Loucy (cell line): ENCODE measurements around the gene FBP2.

ENCODE experiments used
- H2AFZ ChIP-seq: fragments of 200-600 bp; sonication (generic); 2 replicates; pipeline ENCODE4 v1.6.0; 2016; ENCODE audit warnings: antibody characterized with exemption, mild to moderate bottlenecking, low read length, moderate library complexity
- H3F3A ChIP-seq: fragments of 200-600 bp; 2 replicates; pipeline ENCODE4 v1.6.0; 2016; ENCODE audit warnings: antibody characterized with exemption, low read depth, mild to moderate bottlenecking
- H3K27me3 ChIP-seq: fragments of 200-600 bp; sonication (generic); 2 replicates; pipeline ENCODE4 v1.6.1; 2014; ENCODE audit warnings: low read length, mild to moderate bottlenecking; ENCODE audit not compliant: insufficient read depth, poor library complexity, severe bottlenecking
- H3K36me3 ChIP-seq: fragments of 200-600 bp; sonication (generic); 2 replicates; pipeline ENCODE4 v1.6.1; 2016; ENCODE audit warnings: low read length; ENCODE audit not compliant: insufficient read depth
- H3K4me1 ChIP-seq: fragments of 200-600 bp; sonication (generic); 2 replicates; pipeline ENCODE4 v1.5.1; 2014; ENCODE audit warnings: low read length, mild to moderate bottlenecking; ENCODE audit not compliant: insufficient read depth, poor library complexity, severe bottlenecking
- H3K4me2 ChIP-seq: fragments of 200-600 bp; sonication (generic); 2 replicates; pipeline ENCODE4 v1.6.0; 2014; ENCODE audit warnings: antibody characterized with exemption, low read length, low read depth, mild to moderate bottlenecking; ENCODE audit not compliant: poor library complexity, severe bottlenecking
- H3K4me3 ChIP-seq: fragments of 200-600 bp; sonication (generic); 2 replicates; pipeline ENCODE4 v1.5.1; 2014; ENCODE audit warnings: low read length, mild to moderate bottlenecking, mixed read lengths; ENCODE audit not compliant: poor library complexity, severe bottlenecking
- H3K79me2 ChIP-seq: fragments of 200-600 bp; sonication (generic); 2 replicates; pipeline ENCODE4 v1.6.1; 2014; ENCODE audit warnings: low read length; ENCODE audit not compliant: insufficient read depth
- H3K9ac ChIP-seq: fragments of 200-600 bp; sonication (generic); 2 replicates; pipeline ENCODE4 v1.6.0; 2014; ENCODE audit warnings: mild to moderate bottlenecking, low read depth, low read length, moderate library complexity; ENCODE audit not compliant: poor library complexity, severe bottlenecking
- H3K9me2 ChIP-seq: fragments of 200-600 bp; sonication (generic); replicated peaks from 2 replicates; pipeline ENCODE4 v1.6.1; 2016; ENCODE audit warnings: low read depth, low read length, mixed read lengths
- H3K9me3 ChIP-seq: fragments of 200-600 bp; sonication (generic); 2 replicates; pipeline ENCODE4 v1.6.1; 2014; ENCODE audit warnings: mild to moderate bottlenecking, antibody characterized with exemption, low read length, low read depth; ENCODE audit not compliant: insufficient read depth
- H4K20me1 ChIP-seq: fragments of 200-600 bp; sonication (generic); 2 replicates; pipeline ENCODE4 v1.6.0; 2014; ENCODE audit warnings: antibody characterized with exemption, low read length, mild to moderate bottlenecking; ENCODE audit not compliant: insufficient read depth, poor library complexity, severe bottlenecking
- EZH2phosphoT487 ChIP-seq: fragments of 200-600 bp; IDR thresholded peaks from 2 replicates; pipeline ENCODE4 v1.6.1; 2018; ENCODE audit warnings: antibody characterized with exemption, mild to moderate bottlenecking, moderate library complexity, borderline replicate concordance
- TF ChIP-seq, protein P1 (sequence below): fragments of 200-600 bp; sonication (generic); conservative IDR thresholded peaks from 2 replicates; pipeline ENCODE4 v1.5.1; 2014; ENCODE audit warnings: mild to moderate bottlenecking, antibody characterized with exemption, low read length

Gene FBP2

DNA sequence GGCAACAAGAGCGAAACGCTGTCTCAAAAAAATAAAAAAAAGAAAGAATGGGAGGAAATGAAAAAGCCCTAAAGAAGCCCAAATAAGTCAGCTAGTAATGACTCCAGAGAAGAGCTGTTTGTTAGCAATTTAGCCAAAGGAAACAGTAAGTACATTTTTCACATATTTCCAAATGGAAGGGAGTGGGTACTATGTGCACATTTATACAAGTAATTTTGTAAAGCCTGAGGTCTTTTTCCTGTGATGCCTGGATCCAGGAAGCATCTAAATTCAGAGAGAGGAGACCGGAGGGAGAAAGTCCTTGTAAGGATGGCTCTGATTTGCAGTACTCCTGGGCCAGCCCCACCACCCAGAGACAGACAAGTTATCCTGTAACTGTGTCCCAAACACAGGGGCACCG lies 31.0 kb upstream of the FBP2 start:
- no peak overlapping the region for H3K9ac ChIP-seq
- H4K20me1 ChIP-seq, result no peaks in the 10 kb centered on the region
- H3K79me2 ChIP-seq, result no peaks in the 10 kb centered on the region
- TF ChIP-seq, protein P1, sequence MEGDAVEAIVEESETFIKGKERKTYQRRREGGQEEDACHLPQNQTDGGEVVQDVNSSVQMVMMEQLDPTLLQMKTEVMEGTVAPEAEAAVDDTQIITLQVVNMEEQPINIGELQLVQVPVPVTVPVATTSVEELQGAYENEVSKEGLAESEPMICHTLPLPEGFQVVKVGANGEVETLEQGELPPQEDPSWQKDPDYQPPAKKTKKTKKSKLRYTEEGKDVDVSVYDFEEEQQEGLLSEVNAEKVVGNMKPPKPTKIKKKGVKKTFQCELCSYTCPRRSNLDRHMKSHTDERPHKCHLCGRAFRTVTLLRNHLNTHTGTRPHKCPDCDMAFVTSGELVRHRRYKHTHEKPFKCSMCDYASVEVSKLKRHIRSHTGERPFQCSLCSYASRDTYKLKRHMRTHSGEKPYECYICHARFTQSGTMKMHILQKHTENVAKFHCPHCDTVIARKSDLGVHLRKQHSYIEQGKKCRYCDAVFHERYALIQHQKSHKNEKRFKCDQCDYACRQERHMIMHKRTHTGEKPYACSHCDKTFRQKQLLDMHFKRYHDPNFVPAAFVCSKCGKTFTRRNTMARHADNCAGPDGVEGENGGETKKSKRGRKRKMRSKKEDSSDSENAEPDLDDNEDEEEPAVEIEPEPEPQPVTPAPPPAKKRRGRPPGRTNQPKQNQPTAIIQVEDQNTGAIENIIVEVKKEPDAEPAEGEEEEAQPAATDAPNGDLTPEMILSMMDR, result no peak
- TF ChIP-seq EZH2phosphoT487, result no peak
- H3K4me2 ChIP-seq, result no peak overlapping the region
- H3K9me2 ChIP-seq, result no peaks in the 10 kb centered on the region
- no peaks in the 10 kb centered on the region for H3K36me3 ChIP-seq
- no peak overlapping the region for H3K4me3 ChIP-seq
- peaks cover 3% of the 10 kb centered on the region for H3K4me1 ChIP-seq
- H3K27me3 ChIP-seq, result no peaks in the 10 kb centered on the region
- H3F3A ChIP-seq, result no peaks in the 10 kb centered on the region
- H3K9me3 ChIP-seq, result no peaks in the 10 kb centered on the region
- no peak overlapping the region for H2AFZ ChIP-seq

DNA sequence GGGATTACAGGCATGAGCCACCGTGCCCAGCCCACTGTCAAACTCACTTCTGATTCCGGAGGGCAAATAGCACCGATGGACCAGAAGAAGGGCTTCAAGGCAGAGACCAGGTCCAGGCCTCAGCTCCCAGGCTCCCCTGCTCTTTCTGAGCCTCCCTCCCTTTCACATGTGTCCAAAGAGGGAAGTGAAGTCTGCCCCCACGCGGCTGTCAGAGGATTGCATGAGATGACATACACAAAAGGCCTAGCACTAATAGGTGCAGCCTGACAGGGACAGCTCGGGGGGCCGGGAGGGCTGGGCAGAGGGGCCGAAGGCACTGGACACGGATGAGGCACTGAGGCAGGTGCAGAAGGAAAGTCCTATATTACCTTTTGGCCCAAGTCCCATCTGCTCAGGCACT lies 29.6 kb upstream of the FBP2 start:
- Histone ChIP-seq H3K9ac (no peak overlapping the region), H3K9me2 (no peaks in the 10 kb centered on the region), H3K9me3 (no peaks in the 10 kb centered on the region), H3K4me1 (peaks cover 3% of the 10 kb centered on the region), H3K4me3 (no peak overlapping the region), H3K4me2 (no peak overlapping the region), H3K79me2 (no peaks in the 10 kb centered on the region), H2AFZ (no peak overlapping the region), H3K27me3 (no peaks in the 10 kb centered on the region), H3F3A (no peaks in the 10 kb centered on the region), H4K20me1 (no peaks in the 10 kb centered on the region), H3K36me3 (no peaks in the 10 kb centered on the region)
- TF ChIP-seq, protein P1, result peak; percentile 51
- TF ChIP-seq EZH2phosphoT487, result no peak

DNA sequence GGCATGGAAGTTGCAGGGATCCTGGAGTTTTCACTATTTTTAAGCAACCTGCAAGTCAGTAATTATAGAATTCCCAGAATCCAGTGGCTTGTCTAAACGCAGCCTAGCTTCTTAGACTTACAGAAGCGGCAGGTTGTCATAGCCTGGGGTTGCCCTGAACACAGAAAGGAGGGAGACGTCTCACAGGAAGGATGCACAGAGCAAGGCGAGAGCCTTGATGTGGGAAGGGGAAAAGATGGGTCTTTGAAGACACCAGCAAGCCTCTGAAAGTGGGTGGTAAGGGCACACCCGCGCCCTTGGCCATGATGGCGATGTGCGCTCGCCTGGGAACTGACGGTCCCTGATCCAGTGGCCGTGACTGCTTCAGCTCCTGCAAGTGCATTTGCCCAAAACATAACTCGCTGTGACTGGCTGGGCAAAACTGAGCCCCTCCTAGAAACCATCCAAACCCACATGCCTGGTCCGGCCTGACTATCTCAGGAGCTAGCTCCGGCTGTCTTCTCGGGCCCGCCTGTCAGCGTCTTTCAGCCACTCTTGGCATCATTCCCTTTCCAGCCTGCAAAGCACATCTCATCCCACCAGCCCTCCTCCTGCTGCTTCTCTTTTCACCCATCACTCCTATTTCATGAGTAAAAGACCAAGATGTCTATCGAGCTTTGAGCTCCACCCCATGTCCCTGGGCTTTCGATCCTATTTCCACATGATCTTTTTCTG lies 28.6 kb upstream of the FBP2 start:
- H3F3A ChIP-seq, result no peaks in the 10 kb centered on the region

More for the DNA sequence above, 28.6 kb upstream of the FBP2 start:
- H3K9me2 ChIP-seq, result no peaks in the 10 kb centered on the region
- H3K27me3 ChIP-seq, result no peaks in the 10 kb centered on the region
- H2AFZ ChIP-seq, result no peak overlapping the region
- no peak overlapping the region for H3K4me2 ChIP-seq
- no peaks in the 10 kb centered on the region for H3K36me3 ChIP-seq
- H3K4me3 ChIP-seq, result no peak overlapping the region
- H3K79me2 ChIP-seq, result no peaks in the 10 kb centered on the region
- H3K9me3 ChIP-seq, result no peaks in the 10 kb centered on the region
- H4K20me1 ChIP-seq, result no peaks in the 10 kb centered on the region
- no peak overlapping the region for H3K9ac ChIP-seq
- H3K4me1 ChIP-seq, result peaks cover 3% of the 10 kb centered on the region
- TF ChIP-seq, protein P1, result no peak
- TF ChIP-seq EZH2phosphoT487, result no peak
